Measurements from ENCODE around the gene CENPS.
A peak's percentile ranks its signal among the peaks of the same experiment; 100 is the strongest.
"Not testable (repeated sequence)": the region's sequence is repeated elsewhere in the genome, so short reads cannot be mapped to it uniquely, and the experiment has no call there.

The CENPS gene

GRCh38 chr1:10456048-10456447 lies 25.8 kb downstream of the CENPS start:
- no peak for DNase-seq

DNA sequence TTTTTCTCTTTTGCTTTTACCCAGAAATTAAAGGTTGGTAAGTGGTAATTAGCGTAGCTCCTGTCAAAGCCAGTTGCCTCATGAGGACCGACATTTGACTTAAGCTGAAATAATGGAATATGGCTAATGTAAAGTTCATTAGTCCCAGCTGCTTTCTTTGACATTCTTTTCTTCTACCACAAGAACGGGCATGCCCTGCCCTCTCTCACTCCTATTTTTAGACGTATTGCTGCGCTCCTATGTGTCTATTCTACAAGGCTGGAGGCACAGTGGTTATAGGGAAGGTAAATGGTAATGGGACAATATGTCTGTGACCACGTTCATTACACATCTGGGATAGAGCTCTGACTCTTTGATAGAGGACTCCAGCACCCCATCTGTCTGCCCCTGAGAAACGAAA lies 26.4 kb downstream of the CENPS start:
- DNase-seq: no peak

- DNase-seq: not testable (repeated sequence)
Observed at GRCh38 chr1:10457462-10457861, 27.2 kb downstream of the CENPS start.

GRCh38 chr1:10457875-10458274 lies 27.6 kb downstream of the CENPS start:
- no peak for DNase-seq

DNA sequence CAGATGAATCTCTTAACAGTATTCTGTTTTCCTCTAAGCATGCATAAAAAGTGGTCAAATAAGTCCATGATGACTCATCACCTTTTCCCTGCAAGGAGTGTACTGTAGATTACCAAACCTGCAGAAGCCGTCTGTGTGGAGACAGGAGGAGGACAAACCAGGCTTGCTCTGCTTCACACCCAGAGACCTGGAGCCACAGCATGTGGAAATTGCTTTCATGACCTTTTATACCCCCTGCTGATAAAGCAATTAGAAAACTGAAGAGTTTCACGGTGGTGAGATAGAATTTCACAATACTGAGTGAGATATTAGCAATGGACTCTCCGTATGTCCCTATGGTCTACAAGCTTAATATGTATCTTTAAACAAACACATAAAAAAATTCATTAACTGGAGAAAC lies 29.0 kb downstream of the CENPS start:
- no peak for DNase-seq

DNA sequence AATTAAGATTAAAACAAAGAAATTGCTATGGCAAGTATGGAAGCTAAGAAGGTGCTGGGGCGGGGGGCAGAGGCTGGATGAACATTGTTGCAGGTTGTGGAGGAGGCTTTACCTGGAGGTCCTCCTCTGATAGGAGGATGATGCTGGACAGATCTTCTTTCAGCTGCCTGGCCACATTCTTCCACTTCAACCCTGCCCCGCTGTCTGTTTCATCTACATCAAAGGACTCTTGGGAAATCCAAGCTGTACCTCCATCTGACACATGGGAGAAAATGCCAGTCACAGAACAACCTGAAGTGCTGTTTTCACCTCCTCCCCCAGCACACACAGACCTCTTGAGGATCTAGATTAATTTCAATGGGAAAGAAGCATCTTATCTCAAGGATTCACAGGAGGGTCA lies 36.8 kb downstream of the CENPS start:
- DNase-seq: no peak

GRCh38 chr1:10470043-10470442 lies 39.8 kb downstream of the CENPS start:
- DNase-seq: no peak

DNA sequence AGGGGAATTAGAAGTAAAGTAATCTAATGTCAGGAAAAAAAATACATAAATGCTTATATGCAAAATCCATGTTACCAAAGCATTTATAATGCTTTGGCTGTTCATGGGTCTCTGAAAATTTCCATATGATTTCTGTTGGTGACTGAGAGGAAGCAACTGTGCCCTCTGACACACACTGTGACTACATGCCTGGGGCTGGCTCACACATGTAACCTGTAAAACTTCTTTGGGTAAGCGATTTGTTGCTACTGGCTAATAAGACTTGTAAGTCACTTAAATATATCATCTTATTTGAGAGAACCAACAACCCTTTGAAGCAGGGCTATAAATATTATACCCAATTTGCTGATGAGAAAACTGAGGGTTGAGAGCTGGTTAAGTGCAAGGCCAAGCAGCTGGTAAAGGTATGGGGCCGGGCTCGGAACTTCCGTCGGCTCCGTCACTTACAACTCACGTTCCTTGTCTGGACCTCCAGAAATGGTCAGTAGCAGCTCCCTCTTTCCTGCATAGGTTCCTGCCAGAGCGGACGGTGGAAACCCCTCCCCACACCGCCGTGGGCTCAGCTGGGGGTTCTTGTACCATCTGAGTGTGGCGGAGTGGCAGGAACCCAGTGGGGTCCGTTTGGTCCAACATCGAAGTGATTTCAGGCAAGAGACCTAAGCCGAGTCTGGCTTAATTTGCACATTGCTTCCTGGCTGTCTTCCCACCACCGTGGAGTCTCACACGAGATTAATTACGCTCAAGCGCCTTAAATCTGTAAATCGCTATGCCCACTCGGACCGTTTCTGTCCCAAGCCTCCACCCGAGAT lies 41.4 kb downstream of the CENPS start:
- DNase-seq: no peak

DNA sequence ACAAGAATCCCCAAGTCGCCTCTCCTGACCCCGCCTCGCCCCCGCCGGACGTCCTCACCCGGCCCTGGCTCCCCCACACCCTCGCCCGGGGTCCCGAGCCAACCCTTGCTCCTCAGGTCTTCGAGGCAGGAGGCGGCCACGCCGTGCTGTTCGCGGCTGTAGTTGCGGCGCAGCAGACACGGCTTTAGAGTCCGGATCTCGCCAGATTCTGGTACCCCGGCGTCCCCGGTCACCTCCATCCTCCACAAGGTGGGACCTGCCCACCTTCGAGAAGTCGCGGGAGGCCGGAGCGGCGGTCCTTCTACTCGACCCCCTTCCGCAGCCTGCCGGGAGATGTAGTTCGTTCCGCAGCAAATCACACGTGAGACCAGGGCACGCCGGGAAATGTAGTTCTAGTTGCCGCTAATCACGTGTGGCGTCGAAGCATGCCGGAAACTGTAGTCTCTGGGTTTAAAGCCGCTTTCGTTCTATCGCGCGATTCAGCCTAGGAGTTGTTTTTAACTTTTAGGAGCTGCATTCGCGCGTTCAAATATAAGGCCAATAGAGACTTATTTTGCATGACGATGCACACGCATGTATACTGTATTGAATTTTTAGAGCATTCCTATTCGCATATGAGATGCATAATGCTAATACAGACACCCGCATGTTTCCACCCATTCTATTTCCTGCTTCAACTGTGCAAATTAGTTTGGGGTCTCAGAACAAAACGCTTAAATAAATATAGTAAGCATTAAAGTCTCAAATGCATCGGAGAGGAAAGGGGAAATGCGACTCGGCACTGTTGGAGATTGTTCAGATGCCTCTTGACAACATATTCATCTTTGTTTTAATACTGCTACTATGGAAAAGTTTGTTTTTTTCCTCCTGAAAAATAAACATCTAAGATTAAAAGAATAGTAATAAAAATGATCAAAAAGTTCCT lies 42.2 kb downstream of the CENPS start, which contains the start of gene DFFA:
TSS of gene DFFA (minus strand) at position 310 of the 925 bp plus-strand sequence. CDS start at position 239, 71 bp downstream.
- peak; percentile 92 to 94 for DNase-seq

GRCh38 chr1:10473145-10473765 lies 43.0 kb downstream of the CENPS start:
- no peak for DNase-seq

DNA sequence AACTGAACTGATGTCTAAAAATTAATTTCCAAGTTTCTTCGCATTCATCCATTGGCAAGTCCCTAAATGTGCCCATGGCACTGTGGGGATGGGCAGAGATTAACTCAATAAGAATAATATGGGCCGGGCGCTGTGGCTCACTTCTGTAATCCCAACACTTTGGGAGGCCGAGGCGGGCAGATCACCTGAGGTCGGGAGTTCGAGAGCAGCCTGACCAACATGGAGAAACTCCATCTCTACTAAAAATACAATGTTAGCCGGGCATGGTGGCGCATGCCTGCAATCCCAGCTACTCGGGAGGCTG lies 44.0 kb downstream of the CENPS start:
- DNase-seq: not testable (repeated sequence)

DNA sequence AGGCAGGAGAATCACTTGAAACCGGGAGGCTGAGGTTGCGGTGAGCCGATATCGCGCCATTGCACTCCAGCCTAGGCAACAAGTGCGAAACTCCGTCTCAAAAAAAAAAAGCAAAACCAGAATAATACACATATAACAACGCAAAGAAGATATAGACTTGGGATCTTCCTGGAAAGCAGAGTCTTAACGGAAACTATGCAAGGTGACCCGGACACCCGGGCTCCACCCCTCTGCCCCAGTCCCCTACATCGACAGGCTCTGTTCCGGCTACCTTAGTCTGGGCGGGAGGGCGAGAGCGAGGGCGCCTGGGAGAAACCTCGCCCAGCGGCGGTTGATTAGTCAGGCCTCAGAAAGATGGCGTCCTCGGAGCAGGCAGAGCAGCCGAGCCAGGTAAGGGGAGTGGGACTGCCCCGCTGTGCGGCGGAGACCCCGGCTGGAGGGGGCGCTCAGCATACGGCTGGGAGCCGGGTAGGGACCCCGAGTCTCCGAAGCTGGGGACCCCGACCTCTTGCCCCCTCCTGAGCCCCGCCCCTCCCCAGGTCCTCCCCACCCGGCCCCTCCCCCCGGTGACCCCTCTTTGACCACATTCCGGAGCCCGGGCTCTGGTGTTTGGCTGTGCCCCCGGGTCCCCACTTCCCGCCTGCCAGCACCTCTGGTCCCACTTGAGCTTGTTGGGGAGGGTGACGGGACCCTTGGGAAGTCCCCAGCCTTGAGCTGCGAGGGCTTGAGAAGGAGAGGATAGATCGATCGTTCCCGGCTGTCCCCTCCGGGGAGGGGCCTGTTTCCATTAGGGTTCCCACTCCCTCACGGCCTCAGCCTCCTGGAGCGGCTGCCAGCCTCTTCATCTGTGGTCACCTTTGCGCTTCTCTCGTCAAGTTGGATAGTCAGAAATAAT lies 44.6 kb downstream of the CENPS start, which contains the start of gene PEX14:
TSS of gene PEX14 (plus strand) at position 338 of the 895 bp plus-strand sequence. CDS start at position 355, 17 bp downstream.
- peak; percentile 68 to 84 for DNase-seq

- DNase-seq: no peak
Observed at GRCh38 chr1:10475510-10475909, 45.3 kb downstream of the CENPS start.

- no peak for DNase-seq
Observed at GRCh38 chr1:10479296-10479695, 49.1 kb downstream of the CENPS start.

GRCh38 chr1:10480614-10481013 lies 50.4 kb downstream of the CENPS start:
- DNase-seq: no peak

DNA sequence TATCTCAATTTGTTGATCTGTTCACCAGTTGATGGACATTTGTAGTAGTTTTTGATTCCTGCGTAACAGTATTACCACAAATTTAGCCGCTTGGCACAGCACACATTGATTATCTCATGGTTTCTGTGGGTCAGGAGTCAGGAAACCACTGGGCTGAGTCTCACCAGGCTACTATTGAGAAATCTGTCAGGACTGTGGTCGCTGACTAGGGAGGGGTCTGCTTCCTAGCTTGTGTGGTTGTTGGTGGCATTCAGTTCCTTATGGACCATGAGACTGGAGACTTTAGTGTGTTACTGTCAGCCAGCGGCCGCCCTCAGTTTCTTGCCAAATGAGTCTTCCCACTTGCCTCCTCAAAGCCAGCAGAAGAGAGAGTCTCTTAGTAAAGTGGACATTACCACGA lies 54.3 kb downstream of the CENPS start:
- no peak for DNase-seq

DNA sequence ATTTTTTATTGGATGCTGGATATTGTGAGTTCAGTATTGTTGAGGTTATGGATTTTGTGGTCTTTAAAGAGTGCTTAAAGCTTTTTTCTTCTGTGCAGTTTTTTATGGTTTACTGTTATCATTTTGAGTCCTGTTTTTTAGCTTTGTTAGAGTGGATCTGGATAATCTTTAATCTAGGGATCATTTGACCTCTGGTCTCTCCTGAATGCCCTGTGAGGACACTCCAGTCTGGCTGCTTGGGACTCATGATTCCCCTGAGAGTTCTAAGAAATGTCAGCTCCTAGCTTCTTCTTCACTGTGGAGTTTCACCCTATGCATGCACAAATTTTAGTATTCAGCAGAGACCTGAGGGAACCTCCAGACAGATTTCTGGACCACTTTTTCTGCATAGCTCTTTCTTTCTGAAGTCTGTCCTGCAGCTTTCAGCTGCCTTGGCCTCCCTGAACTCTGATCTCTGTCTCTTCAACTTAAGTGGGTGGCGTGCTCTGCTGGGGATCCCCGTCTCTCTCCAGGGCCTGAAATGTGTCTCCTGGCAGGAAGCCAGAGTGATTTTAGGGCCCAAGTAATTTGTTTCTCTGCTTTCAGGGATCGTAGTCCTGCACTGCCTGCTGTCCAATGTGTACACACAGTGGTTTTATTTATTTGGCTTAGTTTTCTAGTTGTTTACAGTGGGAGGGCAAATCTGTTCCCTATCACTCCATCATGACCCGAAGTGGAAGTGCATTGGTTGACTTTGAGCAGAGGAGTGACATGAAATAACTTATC lies 59.2 kb downstream of the CENPS start:
- DNase-seq: no peak

DNA sequence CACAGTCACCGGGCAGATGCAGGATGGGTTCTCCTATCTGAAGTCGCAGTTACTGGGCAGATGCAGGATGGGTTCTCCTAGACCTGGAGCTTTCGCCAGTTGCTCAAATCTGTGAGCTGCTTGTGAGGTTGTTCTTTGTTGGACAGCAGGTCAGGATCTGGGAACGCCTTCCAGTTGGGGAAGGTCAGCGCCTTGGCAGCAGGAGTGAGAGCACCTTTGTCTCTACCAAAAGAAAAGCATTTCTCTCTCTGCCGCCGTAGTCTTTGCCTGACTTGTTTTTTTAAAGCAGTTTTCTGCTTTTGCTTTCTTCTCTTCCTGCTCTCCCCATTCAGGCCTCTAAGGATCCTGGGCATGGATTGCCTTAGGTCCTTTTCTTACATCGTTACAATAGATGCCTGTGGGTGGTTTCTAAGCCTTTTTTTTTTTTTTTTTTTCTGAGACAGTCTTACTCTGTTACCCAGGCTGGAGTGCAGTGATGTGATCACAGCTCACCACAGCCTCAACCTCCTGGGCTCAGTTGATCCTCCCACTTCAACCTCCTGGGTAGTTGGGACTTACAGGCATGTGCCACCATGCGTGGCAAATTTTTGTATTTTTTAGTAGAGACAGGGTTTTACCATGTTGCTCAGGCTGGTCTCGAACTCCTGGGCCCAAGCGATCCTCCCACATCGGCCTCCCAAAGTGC lies 60.2 kb downstream of the CENPS start:
- no peak for DNase-seq
